Activated gamma-delta T cell treated with anti-CD3 and anti-CD28 coated beads, Interleukin-2, amount 50 U/mL, for 16 hours (primary cell): ENCODE measurements around the gene HNRNPA1L2.
A peak's percentile ranks its signal among the peaks of the same experiment; 100 is the strongest.
"Not testable (repeated sequence)": the region's sequence is repeated elsewhere in the genome, so short reads cannot be mapped to it uniquely, and the experiment has no call there.

ENCODE experiments used
- DNase-seq: peaks from one replicate; pipeline ENCODE4 v3.0.0-alpha.2; 2020; ENCODE audit warnings: low read depth

HNRNPA1L2 gene

DNA sequence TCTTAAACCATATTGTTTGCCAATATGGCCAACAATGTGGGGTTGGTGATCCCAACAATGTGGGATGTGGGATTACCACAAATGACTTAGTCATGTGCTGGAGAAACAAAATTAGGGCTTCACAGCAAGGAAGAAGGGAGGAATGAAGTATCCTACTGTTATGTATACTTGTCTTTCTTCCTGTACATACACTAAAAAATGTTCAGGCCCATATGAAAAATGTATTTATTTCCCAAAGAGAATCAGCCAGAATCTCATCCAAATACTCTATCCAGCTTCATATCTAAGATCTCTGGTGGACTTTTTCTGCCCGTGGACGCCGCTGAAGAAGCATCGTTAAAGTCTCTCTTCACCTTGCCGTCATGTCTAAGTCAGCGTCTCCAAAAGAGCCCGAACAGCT, at the start of gene HNRNPA1L2:
Gene HNRNPA1L2, plus strand, starts transcription at position 301 of the 400 bp plus-strand sequence. Its CDS starts 62 bp downstream, at position 363.
- no peak for DNase-seq

DNA sequence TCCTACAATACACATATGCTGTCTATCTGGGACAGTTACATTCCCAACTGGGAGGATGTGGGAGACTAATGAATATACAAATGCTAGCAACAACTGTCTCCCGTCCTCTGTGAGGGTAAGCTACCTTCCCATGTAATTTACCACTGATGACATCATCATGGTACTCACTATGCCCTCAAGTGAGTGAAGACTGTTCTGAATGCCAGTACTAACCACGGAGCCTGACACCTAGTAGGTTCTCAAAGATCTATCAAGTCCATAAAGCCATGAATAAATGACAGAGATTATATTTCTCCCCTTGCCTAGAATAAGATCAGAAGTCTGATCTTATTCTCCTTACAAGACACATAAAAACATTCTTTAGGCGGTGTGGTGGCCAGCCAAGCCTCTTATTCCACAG, 49.1 kb upstream of the HNRNPA1L2 start:
- not testable (repeated sequence) for DNase-seq

DNA sequence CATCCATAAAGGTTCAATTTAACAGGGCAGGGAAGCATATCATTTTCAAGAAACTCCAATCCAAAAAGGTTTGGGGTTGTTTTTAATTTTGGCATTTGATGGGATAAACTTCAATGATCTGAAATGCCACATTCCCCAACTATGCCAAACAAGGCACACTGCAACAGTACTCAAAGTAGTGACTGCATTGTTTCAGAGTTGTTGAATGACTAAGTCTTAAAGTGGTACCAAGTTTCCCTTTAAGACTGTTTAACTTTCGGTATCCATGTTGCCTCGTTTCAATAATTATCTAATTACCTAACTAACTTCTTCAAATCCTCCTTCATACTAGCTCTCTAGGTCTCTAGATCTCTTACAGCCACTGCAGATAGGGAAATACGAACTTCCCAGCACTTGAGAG, 48.4 kb upstream of the HNRNPA1L2 start:
- DNase-seq: not testable (repeated sequence)

DNA sequence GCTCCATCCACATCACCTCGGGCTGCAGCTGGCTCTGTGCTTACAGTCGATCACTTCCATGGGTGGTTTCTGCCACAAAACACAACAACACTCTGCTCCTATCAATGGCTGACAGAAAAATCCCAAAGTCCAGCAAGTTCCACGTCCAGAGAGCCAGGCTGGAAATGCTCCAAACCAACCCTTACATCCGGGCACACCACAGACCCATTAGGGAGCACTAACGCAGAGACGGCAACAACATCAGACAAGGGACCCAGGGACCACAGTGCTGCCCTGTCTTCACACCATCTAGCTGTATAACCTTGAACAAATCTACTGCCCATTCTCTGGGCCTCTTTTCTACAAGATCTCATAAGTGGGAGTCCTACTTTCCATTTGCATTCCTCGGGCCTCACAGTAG, 47.9 kb upstream of the HNRNPA1L2 start:
- DNase-seq: not testable (repeated sequence)

DNA sequence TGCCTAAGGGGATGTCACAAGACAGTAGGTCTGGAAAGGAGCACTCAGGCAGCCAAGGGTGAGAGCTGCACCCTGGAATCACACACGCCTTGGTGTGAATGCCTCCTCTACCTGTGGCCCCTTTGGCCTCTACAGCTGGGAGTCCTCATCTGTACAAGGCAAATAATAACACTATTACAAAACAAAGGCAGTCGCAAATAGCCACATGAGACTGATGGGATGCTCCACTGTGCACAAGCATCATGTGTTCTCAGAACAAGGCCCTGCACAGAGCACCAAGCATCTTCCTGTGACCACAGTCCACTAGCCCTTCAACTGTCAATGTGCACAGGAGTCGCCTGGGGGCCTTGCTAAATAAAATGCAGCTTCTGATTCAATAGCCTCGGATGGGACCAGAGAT, 44.6 kb upstream of the HNRNPA1L2 start:
- DNase-seq: no peak

DNA sequence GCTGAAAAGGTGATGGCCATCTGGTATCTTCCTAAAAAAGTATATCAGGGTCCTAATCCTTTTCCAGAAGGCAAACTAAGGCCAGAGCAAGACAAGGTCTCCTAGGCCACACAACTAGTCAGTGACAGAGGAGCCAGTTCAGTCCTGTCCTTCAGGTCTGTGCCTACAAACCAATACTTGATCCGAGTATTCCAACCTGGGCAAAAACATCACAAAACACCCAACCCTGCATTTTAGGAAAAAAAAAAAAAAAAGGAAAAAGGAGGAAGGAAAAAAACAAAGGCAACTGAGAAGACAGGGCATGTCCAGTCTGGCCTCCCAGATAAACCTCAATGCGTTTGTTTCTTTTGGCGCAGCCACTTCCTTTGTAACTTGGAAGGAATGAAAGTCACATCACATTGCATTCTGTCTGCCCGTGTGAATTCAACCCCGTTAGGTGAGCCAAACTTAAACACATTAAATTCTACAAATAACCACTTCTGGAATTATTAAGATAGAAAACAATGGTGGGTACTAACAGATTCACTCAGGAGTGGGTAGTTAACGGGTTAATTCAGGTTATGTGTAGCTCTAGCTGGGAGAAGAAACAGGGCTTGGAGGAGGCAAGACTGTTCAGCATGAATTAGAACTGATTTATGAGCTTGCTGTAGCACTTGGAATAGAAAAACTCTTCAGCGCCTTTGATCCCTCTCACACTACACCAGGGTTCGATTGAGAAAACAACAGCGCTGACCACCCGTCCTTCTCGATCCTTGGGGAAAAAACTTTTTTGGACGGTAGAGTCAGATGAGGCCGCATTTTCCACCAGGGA, 43.0 kb upstream of the HNRNPA1L2 start:
- DNase-seq: no peak

DNA sequence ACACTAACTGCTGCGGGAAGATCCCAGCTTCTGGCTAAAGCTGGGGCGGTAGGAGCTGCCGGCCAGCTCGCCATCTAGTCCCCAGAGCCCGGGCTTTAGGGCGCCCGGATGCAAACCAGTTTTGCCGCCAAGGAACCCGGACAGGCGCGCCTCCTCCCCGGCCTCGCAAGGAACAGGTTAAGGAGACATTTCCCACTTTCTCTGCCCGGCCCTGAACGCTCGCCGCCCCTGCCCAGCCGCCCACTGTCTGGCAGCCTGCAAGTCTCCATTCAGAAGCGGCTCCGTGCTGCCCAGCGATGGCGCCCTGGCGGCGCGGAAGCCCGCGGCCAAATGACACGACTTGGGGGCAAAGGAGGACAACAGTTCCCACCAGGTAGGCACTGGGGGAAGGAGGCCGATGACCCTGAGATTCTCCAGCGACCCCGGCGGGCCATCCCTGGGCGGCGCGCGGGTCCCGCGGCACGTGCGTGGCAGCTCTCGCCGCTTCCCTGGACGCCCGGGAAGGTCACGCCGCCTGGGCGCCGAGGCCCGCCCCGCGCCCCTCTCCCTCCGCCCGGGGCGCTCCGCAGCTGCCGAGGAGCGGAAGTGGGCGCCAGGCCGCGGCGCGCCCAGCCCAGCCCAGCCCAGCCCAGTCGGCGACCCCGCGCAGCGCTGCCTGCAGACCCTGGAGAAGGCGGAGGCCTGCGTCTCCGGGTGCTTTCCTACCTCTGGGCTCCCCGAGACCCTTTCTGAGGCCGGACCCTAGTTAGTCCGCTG, 42.2 kb upstream of the HNRNPA1L2 start:
- no peak for DNase-seq

DNA sequence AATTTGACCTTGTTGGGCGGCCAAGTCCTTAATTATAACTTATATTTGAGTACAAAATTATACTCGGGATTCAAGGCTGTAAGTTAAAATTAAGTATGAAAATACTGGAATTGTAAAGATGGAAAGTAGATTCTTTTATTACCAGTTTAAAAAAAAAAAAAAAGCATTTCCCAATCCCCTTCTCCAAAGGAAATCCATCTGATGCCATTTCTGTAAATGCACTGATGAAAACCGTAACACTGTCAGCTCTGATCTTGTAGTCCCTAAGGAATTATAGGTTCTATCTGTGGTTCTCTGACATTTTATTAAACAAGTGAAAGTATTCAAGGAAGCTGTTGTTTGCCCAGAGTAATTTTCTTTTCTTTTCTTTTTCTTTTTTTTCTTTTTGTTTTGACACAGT, 41.6 kb upstream of the HNRNPA1L2 start:
- DNase-seq: no peak

DNA sequence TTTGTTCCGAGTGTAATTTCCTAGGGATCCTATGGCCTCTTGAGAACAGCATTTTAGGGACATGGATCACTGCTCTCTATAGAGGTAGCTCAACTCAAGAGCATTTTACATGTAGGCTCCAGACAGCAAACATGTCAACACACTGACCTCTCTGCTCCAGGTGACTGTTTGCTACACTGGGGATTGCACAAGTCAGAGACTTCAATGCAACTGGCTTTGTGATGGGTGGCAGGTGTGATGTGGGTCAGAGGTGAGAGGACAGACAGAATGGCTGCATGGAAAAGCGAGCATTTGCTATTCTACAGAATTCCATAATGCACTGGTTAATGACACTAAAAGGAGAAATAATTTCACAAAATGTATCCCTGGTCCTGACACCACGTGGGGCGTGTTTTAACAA, 38.9 kb upstream of the HNRNPA1L2 start:
- not testable (repeated sequence) for DNase-seq

DNA sequence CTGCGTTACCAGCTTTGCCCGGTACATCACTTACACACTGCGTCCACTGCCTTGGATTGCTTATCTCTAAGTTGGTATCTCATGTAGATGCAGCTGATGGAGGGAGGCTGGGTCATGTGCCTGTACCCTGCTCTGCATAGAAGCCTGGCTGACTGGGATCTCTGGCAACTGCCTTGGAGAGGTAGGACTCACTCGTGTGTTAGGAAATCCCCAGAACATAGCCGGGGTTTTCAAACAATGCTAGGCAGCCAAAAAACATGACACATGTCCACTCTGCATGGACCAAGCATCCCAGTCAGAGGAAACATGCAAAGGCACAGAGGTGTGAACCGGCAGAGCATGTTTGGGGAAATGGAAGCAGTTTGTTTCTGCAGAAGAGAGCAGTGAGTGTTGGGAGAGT, 36.1 kb upstream of the HNRNPA1L2 start:
- not testable (repeated sequence) for DNase-seq

DNA sequence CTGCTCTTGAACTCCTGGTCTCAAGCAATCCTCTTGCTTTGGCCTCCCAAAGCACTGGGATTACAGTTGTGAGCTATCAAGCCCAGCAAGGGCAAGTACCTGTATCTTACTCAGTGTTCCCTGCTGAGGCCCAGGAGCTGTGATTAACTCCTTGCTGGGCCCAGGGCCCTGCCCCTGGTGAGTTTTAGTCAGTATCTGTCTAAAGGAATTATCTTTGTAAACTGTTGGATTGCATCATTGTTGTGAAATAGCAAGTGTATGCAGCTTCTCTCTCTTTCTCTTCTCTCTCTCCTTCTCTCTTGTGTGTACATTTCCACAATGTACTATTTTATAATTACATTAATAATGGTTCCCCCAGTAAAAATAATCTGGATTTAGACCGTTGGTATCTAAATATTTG, 35.4 kb upstream of the HNRNPA1L2 start:
- DNase-seq: not testable (repeated sequence)

DNA sequence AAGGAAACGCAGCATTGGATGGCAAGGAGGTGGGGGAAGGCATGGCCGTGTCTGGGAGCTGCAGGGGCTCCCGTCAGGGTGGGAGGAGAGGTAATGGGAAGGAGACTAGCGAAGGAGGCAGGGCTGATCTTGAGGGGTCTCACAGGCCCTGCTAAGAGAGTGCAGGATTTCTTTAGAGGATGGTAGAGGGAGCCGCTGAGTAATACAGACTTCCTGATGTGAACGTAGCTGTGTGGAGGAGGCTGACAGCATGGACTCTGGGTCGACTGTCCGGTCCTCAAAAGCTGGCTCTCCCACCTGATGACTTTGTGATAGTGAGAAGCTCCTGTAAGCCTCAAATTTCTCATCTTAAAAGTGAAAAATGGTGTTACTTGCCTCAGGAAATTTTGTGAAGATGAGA, 34.0 kb upstream of the HNRNPA1L2 start:
- DNase-seq: not testable (repeated sequence)

DNA sequence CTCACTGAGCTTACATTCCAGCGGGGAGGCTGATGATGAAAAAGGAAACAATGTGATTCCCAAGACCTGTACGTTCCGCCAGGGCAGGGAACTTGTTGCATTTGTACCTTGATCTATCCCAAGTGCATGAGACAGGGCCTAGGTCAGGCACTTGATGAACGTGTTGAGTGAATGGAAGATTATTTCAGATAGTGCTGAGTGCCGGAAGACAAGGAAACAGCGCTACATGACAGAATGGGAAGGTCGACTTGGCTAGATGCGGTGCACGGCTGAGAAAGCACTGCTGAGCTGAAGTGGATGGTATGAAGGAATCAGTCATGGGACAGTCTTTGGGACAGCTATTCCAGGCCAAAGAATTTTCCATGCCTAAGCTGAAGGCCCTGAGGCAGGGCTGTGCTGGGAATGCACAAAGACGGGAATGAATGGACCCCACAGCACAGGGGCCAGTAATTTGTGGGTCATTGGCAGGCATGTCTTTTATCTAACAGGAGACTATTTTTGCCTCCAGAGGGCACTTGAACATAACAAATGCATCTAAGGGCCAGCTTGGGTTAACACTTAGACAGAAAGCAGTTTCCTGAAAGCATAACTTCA, 33.1 kb upstream of the HNRNPA1L2 start:
- not testable (repeated sequence) for DNase-seq

DNA sequence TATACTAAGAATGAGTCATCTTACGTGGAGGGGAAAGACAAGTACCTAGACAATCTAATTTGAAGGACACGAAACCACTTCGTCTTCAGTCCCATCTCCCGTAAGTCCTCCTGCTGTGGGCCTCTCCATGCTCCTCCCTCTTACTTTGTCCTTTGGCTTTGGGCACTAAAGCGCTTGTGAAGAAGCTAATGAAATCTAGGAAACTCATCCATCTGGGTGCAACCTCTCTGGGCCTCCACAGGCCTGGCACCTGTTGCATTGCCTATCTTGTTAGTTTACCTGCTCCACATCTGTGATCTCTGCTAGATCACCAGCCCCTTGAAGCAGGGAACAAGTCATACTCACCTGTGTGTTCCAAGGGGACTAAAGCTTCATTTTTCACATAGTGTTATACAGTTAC, 32.1 kb upstream of the HNRNPA1L2 start:
- not testable (repeated sequence) for DNase-seq

DNA sequence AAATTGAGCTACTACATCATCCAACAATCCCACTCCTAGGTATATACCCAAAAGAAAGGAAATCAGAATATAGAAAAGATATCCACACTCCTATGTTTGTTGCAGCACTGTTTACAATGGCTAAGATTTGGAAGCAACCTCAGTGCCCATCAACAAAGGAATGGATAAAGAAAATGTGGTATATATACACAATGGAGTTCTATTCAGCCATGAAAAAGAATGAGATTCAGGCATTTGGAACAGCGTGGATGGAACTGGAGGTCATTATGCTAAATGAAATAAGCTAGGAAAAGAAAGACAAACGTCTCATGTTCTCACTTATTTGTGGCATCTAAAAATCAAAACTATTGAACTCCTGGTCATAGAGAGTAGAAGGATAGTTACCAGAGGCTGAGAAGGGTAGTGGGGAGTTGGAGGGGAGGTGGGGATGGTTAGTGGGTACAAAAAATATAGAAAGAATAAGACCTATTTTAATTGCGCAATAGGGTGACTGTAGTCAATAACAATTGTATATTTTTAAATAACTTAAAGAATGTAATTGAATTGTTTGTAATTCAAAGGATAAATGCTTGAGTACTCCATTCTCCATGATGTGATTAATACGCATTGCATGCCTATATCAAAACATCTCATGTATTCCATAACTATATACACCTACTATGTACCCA, 27.0 kb upstream of the HNRNPA1L2 start:
- no peak for DNase-seq

DNA sequence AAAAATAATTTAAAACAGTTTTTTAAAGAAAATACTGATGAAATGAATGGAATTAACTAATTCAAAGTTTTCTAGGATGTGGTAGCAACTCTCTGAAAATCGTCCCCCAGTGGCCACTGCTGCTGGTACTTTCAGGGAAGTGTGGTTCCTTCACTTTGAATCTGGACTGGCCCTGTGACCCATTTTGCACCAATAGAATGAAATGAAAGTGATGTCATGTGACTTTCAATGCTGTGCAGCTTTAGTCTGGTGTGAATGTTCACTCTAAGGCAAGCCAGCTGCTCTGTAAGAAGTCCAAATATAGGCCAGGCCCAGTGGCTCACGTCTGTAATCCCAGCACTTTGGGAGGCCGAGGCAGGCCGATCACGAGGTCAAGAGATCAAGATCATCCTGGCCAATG, 26.4 kb upstream of the HNRNPA1L2 start:
- DNase-seq: no peak

DNA sequence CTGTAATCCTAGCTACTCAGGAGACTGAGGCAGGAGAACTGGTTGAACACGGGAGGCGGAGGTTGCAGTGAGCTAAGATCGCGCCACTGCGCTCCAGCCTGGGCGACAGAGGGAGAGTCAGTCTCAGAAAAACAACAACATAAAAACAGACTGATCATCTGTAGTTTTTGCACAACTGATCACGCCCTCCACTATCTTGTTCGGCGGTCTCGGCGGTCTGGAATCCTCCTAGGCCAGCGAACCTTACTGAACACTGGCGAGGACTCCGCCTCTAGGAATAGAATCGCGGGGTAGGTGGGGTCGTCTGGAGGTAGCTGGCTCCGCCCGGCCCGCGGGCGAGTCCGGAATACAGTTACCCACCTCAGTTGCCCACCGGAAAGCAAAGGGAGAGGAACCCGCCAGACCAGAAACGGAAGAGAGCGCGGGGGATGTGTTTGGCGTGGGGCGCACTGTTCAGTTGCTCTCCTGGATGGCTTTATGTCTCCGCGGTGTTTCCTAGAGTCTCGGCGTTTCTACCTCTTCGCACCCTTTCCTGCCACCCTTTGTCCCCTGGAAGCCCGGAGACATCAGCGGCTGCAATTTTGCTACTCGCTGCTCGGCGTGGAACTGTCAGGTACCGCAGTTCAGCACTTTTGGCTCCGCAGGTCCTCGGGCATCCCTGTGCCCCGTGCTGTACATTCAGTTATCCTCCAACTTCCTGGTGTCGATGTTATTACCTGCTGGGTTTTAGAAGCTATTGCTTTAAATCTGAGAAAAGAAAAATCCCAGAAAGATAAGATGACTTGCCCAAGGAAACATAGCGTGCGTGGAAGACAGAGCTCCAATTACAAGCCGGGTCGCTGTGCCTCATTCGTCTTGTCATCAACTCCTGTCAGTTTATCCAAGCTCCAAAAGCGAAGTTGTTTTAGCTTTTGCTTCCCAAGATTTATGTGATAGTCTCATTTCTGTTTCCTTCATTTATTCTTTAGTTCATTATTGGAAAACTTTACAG, 24.9 kb upstream of the HNRNPA1L2 start:
- peak; percentile 78 for DNase-seq

DNA sequence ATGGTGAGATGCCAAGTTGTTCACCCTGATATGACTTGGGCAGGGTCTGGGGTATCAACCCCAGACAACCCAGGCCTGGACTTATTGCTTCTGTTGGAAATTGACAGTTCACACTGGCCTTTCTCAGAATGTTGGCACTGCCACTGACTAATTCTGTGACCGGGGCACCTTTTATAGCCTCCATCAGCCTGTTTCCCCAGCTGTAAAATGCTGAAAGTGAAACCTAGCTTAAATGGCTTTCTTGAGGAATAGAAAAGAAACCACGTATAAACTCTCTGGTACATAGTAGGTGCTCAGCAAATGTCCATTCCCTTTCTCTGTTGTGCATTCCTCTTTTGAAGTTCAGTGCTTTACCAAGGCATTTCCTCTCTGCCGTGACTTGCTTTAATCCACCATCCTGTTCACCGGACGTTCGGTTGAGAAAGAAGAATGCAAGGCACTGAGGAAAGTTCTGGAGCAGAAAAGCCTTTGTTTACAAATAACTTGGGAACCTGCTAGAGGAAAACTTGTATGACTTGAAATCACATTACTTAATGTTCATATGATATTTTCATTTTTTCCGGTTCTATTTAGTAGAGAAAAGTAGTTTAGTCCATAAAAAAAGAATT, 11.0 kb upstream of the HNRNPA1L2 start:
- DNase-seq: not testable (repeated sequence)

DNA sequence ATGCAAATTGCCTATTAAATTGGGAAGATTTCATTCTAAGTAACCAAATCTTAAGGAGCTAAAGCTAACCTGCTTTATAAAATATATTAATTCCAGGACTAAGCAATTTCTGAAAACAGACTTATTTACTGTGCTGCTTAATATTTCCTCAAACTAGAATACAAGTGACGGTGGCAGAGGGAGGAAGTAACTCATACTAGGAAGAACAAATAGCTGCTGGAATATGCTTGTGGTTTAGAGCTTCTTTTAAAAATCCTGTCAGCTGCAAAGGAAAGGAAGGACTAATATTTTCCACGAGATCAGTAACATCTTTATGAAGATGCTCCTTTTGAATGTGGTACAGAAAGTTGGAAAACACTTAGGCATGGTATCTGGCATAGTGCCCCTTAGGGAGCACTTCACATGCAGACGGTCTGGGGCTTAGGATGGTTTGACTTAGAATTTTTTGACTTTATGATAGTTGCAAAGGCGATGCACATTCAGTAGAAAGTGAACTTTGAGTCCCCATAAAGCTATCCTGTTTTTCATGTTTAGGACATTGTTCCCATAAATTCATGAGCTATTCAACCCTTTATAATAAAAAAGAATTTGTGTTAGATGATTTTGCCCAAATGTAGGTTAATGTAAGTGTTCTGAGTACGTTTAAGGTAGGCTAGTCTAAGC, 3.4 kb upstream of the HNRNPA1L2 start:
- DNase-seq: no peak

DNA sequence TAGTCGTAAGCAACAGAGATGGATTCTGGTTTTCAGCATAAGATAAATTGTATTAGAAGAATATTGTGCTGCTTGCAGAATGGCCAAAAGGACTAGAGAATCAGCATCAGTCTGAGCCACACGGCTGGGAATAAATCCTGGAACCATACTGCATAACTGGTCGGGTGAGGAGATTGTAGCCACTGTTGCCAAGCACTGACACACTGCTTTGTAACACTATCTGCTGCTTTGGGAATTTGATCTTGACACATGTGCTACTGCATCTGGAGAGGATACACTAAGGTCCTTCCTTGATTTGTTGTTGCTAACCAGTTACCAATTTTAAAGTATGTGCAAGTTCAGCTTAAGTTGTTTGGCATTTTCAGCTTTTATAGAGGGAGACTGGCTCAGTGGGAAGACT, 1.9 kb downstream of the HNRNPA1L2 start:
- DNase-seq: no peak
